GF-D8 (cell line): Measurements from ENCODE around the gene LRMDA.

Experiments
- DNase-seq: peaks from one replicate; lab custom pipeline; 2025; lab: John Stamatoyannopoulos, UW

LRMDA gene

DNA sequence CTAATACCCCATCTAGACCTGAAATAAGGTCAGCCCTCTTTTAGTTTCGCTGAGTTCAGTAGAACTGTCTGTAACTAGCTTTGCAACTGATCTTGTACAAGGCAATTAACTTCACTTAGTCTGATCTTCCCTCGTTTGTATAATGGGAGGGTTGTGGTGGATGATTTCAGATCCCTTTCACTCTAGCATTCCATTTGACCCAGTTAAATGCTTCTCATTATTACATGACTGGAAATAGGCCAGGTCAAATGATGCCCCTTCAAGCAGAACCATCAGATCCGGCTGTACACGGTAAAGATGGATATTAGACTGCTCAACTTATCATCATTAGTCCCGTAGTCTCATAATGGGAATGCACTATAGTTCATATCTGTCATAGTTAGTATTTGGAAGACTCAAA, 1009.0 kb downstream of the LRMDA start:
- no peak for DNase-seq

DNA sequence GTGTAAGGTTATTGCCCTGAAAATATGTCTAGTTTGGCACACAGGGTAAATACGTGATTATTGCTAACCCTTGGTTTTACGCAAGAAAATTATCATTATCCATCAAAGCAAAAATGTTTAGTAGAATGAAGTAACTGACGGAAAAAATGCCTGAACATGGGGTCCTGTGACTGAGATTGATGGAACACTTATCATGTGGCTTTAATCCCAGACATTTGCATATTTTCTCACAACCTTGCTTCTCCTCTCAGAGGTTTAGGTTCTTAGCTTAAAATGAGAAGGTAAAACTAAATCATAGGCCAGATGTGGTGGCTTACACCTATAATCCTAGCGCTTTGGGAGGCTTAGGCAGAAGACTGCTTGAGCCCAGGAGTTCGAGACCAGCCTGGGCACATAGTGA, 1010.7 kb downstream of the LRMDA start:
- no peak for DNase-seq

DNA sequence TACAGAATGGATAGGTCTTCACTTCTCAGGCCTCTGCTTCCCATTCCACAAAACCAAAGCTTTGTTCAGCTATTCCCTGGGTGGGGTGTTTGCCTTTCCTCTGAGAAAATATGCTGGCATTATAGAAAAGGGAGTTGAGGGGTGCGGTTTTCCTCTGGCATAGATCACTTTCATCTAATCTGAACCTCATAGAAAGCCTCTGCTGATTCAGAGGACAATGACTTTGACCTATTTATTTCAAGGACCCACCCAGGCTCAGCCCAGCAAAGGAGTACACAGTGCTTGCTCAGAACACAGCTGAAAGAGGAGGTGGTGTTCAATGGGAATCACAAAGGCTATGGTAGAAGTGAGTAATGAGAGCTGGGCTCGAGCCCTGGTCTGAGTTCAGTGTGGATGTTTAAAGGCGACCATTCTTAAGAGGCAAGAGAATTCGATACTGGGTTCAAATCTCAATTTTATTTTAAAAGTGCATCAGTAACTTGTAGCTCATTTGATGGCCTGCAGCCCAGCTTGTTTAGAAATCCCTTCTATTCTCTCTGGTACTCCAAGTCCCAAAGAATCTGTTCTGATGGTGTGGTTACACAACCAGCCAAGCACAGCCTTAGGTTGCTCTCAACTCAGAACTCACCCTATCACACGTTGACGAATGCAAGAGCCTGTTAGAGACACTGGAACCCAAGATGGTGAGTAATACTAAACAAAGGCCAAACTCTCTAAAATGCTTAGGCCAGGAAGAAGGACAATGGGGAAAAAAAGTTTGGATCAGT, 1012.8 kb downstream of the LRMDA start:
- DNase-seq, result no peak

- no peak for DNase-seq
These were observed 1016.2 kb downstream of the LRMDA start for GRCh38 chr10:76447578-76447977.

DNA sequence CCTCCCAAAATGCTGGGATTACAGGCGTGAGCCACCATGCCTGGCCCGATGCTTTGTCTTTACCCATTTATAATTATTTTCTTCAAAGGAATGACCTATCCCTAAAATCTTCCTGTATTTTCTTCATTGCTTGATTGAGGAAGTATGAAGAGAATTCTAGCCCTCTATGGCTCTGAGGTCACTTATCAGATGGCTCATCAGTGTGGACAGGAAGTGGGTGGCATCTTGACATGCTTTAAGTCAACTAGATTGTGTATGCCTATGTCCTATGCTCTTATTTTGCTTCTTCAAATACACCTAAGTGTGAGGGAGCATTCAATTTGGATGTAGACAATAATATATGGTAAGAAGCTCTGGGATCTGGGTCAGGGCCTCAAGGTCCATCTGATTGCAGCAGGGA, 1020.5 kb downstream of the LRMDA start:
- DNase-seq, result peak; percentile 25

- no peak for DNase-seq
These were observed 1021.9 kb downstream of the LRMDA start for GRCh38 chr10:76453332-76453731.

GRCh38 chr10:76453997-76454396, 1022.6 kb downstream of the LRMDA start:
- no peak for DNase-seq

- DNase-seq, result no peak
These were observed 1023.2 kb downstream of the LRMDA start for GRCh38 chr10:76454506-76455140.

- DNase-seq, result no peak
These were observed 1024.8 kb downstream of the LRMDA start for GRCh38 chr10:76456197-76456596.

DNA sequence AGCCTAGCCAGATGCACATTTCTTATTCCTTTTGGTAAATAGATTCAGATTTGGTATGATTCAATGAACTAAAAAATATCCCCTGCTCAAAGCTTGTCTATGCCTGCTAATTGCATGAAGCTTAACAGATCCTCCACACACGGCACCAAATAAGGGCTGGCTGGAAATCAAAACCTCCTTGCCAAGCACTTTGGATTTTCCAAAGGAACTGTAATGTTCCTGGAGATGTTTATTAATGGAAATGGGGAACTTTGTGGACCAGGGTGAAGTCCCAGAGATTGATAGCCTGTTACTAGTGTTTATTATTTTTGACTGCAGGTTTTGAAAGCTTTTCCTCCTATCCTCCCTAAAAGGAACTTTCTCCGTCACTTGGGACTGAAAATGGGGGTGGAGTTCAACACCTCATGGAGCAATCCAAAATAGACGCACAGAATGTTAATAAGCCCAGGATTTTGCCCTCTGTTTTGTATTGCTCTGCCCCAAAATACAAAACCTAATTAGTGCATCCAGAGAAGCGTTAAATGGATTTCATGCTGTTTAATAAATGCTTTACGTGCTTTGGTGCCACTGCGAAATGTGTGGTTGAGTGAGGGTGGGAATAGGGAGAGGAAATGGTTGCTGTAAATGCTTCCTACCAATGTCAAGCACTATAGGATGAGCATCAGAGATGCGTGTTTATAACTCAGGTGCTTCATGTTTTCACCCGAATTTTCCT, 1027.7 kb downstream of the LRMDA start:
- no peak for DNase-seq

DNA sequence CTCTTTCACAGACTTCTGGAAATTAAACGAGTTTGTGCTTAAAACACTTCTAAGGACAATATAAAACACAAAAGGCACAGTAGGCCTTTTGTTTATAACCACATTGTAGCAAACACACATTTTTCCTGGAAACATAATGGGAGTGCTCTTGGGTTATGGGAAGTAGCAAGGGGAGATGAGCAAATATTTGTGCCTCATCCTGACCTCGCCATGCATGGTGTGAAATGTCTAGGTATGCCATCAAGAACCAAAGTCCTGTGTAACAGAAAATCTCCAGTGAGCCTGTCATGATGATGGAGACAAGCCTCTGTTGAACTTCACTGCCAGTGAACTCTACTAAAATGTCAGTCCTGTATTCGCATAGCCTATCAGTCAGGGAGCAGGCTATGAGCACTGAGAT, 1029.6 kb downstream of the LRMDA start:
- no peak for DNase-seq

DNA sequence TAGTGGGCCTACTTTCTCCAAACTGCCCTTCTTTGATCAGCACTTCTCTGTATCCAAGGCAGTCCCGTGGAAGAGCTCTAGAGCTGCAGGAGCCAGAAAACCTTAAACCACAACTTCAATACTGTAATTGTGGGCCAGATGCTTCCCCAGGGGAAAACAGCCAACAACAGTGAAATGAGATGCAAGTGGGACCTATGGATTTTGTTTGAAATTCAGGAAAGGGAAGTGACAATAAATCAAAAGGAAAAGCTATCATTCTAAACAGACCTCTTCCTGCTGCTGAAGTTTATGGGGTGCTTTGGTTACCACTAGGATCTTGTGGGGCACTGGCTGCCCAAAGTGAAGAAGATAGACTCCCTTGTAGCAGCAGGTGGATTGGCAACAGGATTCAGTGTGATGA, 1031.7 kb downstream of the LRMDA start:
- DNase-seq, result no peak

- DNase-seq, result no peak
These were observed 1035.5 kb downstream of the LRMDA start for GRCh38 chr10:76466836-76467503.

DNA sequence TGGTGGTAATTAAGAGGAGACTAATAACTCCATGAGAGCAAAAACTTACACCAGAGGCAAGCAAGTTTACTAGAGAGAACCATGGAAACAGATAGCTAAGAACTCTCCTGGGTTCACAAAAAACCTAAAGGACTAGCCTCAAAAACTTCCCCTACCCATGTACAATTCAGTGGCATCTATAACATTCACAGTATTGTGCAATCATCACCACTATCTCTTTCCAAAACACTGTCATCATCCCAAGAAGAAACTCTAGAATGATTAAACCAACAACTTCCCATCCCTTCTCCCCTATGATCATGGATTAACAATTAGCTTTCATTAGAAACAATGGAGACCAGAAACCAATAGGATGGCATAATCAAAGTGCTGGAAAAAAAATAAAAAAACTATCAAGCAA, 1038.3 kb downstream of the LRMDA start:
- no peak for DNase-seq

- DNase-seq, result no peak
These were observed 1047.8 kb downstream of the LRMDA start for GRCh38 chr10:76479103-76479790.

DNA sequence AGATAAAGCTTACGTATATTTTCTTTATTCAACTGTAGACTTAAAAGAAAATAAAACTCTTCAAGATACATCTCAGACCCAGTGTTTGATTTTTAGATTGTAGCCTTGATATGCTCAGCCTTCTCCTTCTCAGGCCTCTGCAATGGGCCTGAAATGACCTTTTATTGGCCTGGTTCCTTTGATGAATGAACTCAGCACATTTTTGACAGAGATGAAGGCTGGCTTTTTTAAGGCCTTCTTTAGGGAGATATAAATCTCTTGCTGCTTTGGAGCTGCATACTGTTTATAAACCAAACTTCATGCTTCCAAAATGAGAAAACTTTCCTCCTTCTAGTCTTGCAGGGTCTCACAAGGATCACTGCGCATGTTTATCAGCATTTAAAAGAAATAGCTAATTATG, 1049.8 kb downstream of the LRMDA start:
- no peak for DNase-seq

- DNase-seq, result no peak
These were observed 1056.2 kb downstream of the LRMDA start for GRCh38 chr10:76487582-76487981.

DNA sequence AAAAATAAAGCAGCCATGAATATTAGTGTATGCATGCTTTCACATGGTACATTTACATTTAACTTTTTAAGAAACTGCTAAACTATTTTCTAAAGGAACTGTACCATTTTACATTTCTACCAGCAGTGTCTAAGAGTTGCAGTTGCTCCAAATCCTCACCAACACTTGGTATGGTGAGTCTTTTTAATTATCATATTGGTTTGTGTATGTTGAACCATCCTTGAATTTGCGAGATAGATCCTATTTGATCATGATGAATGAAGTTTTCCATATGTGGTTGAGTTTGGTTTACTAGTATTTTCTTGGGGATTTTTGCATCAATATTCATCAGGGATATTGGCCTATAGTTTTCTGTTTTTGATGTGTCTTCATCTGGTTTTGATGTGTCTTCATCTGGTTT, 1057.2 kb downstream of the LRMDA start:
- no peak for DNase-seq

DNA sequence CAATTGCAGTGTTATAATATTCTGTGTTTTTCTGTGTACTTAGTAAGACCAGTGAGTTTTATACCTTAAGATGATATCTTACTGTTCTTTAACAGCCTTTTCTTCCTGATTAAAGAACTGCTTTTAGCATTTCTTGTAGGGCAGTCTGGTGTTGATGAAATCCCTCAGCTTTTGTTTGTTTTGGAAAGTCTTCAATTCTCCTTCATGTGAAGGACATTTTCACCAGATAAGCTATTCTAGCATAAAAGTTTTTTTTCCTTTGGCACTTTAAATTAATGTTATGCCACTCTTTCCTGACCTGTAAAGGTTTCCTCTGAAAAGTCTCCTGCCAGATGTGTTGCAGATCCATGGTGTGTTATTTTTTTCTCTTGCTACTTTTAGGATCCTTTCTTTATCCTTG, 1059.8 kb downstream of the LRMDA start:
- no peak for DNase-seq

- DNase-seq, result no peak
These were observed 1060.6 kb downstream of the LRMDA start for GRCh38 chr10:76492026-76492425.

GRCh38 chr10:76492678-76493472, 1061.5 kb downstream of the LRMDA start:
- no peak for DNase-seq
